GM21360 (cell line): Measurements from ENCODE around the gene SHQ1.

ENCODE experiments used
- ATAC-seq: cut with Tn5 transposase; IDR thresholded peaks from one replicate; pipeline ENCODE4 v1.9.1; 2021; ENCODE audit warnings: mild to moderate bottlenecking, moderate library complexity; ENCODE audit not compliant: unreplicated experiment

The SHQ1 gene

DNA sequence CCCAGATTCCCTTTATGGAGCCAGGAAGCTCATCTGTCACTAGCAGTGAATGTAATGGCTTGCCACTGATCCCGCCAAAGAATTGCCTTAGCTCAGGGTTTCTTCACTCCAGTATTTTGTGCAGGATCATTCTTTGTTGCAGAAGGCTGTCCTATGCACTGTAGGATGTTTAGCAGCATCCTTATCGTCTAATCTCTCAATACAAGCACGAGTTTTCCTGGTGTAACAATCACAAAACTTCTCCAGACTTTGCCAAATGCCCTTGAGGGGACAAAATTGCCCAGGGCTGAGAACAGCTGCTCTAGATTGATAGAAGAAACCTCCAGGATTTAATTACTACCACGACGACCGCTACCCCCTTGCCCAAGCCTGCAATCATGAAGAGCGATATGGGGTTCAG, 6.8 kb upstream of the SHQ1 start:
- no peak for ATAC-seq

- peak; percentile 48 for ATAC-seq
Observed at GRCh38 chr3:72848703-72849081, 447 bp upstream of the SHQ1 start.

GRCh38 chr3:72847282-72847681, 963 bp downstream of the SHQ1 start:
- ATAC-seq, result no peak

GRCh38 chr3:72846166-72846565, 2.1 kb downstream of the SHQ1 start:
- ATAC-seq, result no peak

- ATAC-seq, result peak; percentile 25
Observed at GRCh38 chr3:72844436-72844993, 3.7 kb downstream of the SHQ1 start.

DNA sequence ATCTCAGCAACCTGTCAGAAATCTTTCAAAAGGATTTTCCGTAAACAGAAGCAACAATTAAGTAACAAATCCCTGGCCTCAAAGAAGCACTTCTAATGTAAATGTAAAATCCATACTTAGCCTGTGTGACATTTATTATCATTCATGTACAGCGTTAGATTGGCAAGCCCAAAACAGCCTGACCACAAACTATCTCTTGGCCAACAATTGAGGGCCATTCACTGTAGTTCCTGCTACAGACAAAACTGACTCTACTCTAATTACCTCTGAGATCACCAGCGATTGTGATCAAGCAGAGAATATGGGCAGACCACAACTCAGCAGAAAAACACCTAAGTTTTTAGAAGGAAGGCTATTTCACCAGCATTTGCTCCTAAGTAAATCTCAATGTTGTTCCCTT, 9.2 kb downstream of the SHQ1 start:
- no peak for ATAC-seq

- ATAC-seq, result no peak
Observed at GRCh38 chr3:72836923-72837322, 11.3 kb downstream of the SHQ1 start.

GRCh38 chr3:72836416-72836815, 11.8 kb downstream of the SHQ1 start:
- ATAC-seq, result no peak

DNA sequence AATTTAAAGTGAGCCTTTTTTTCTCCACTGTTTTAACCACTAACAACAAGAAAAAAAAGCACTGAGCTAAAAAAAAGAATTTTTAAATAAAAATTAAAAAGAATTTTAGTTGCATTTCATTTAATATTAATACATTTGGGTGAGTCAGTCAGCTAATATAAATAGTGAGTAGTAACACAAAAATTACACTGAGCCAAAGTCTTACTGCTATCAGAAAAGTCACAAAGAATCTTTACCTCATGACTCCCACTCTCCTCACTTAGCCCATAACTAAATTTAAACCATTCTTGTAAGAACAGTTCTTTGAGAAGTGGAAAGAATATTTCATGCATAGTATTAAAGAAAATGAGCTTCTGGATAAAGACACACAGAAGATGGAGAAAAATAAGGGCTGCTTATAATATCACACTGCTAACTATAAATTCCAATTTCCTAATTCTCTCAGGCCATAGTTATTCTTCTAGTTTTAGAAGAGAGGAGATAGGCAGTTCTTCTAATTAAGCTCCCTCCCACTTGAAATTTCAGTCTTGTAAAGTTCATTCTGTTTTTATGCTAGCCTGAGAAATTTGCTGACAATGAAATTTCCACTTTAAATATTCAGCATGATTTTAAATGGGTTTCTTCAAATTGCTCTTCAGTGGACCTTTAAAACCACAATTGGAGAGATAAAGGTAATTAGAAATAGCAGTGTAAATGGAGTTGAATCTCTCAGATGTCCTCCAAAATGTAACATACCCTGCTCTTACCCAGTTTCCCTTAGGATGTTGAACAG, 17.6 kb downstream of the SHQ1 start:
- no peak for ATAC-seq

GRCh38 chr3:72829701-72830100, 18.5 kb downstream of the SHQ1 start:
- no peak for ATAC-seq

- ATAC-seq, result no peak
Observed at GRCh38 chr3:72821161-72821781, 27.0 kb downstream of the SHQ1 start.

- no peak for ATAC-seq
Observed at GRCh38 chr3:72820415-72820814, 27.8 kb downstream of the SHQ1 start.

GRCh38 chr3:72818905-72819304, 29.3 kb downstream of the SHQ1 start:
- peak; percentile 22 for ATAC-seq

GRCh38 chr3:72818092-72818773, 30.0 kb downstream of the SHQ1 start:
- ATAC-seq, result no peak

DNA sequence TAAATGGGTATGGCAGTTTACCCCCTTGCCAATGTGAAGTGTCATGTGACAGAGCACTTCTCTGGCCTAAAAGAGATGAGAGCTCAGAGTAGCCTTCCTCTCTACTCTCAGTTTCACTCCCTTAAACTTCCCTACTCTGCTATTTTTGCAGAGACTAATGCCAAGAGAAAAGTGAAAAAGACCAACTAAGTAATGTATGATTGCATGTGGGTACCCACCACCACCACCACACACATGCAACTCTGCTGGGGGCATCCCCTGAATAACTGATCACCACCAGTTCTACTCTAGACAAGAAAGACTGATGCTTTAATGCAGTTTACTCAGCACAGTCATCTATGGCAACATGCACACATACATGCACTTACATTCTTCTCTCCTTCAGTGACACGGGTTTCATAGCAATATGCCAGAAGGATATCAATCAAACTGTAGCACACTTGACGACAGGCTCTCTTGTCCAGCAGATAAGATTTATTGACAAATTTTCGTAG, 31.3 kb downstream of the SHQ1 start:
- ATAC-seq, result peak; percentile 48

DNA sequence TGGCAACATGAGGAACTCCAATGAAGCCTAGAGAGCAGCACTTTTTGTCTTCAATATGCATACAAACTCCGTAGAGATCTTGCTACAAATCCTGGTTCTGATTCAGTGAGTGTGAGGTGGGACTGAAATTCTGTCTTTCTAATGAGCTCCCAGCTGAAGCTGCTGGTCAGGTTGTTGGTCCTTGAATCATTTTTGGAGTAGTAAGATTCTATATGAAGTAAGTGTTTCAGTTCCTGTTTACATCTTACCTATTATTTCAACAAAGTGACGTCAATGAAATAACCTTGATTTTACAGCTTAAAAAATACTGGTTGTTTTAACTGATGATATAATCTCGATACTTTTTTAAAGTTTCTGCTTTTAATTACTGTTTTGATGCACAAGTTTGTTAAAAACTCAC, 33.9 kb downstream of the SHQ1 start:
- ATAC-seq, result peak; percentile 48

GRCh38 chr3:72812201-72812600, 36.0 kb downstream of the SHQ1 start:
- ATAC-seq, result no peak

DNA sequence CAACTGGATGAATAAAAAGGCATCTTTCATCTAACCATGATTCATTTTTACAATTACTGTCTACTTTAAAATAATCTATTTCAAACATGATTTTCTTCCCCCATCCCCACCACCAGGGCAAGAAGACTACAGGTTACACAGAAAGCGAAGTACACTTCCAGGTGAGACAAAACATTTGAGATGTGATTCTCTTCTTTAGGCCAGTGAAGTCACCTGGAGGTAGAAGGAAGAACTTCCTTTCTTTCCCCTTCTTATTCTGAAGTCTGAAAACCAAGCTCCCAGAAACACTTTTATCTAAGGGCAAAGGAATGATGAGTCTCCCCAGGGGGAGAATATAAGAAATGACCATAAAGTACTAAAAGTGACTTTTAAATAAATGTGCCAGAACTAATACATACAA, 36.7 kb downstream of the SHQ1 start:
- ATAC-seq, result no peak

DNA sequence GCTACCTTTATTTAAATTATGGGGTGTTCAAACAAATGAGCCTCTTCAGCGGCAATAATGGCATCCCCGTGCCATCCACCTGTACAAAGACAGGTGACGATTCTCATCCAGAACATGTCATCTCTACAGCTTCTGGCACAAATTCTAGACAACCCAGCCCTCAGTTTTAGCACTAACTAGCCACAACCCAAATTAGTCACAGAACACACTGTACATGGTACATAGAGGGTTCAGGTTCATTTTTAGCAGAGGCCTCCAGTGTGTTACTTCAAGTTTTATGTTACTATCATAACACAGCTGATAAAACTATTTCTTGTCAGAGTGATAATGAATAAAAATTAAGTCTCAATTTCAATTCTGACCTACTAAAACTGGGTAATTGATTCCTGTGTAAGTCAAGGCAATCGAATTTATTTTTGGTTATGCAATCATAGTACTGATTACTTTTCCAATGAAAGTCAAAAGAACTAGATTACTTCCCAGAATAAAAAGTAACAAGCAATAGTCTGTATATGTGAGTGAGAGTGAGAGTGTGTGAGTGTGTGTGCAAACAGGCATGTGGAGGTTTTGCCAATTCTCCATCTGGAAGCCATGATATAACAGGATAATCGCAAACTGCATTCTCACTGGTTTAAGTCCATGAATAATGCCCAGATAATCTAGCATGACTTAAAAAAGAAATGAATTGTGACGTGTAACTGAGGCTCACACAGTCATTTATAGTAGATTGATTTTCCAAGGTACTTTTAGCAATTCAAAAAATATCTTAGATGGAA, 37.4 kb downstream of the SHQ1 start:
- no peak for ATAC-seq

- no peak for ATAC-seq
Observed at GRCh38 chr3:72810063-72810462, 38.2 kb downstream of the SHQ1 start.

- no peak for ATAC-seq
Observed at GRCh38 chr3:72804361-72804760, 43.9 kb downstream of the SHQ1 start.
